SK-N-MC (cell line): ENCODE measurements around the gene CCNB3.

Experiments
- EZH2 ChIP-seq: fragments of 200-600 bp; sonication (generic); IDR thresholded peaks from one replicate; pipeline ENCODE4 v1.6.1; 2017; ENCODE audit warnings: antibody characterized with exemption
- POLR2AphosphoS5 ChIP-seq: IDR thresholded peaks from 2 replicates; pipeline ENCODE4 v1.6.1; 2012; ENCODE audit warnings: mild to moderate bottlenecking, low read depth, low read length, borderline replicate concordance

GRCh38 chrX:50281253-50281652, 76.7 kb downstream of the CCNB3 start:
- TF ChIP-seq EZH2 (no peak), POLR2AphosphoS5 (no peak)
